A549 (cell line): Measurements from ENCODE around the gene POLR1D.

Experiments
- CEBPB ChIP-seq, 2 experiments: fragments of >200 bp in 1 of 2; sonication (Bioruptor Twin) in 1 of 2; formaldehyde crosslinking in 1 of 2; IDR thresholded peaks; 2 replicates each; pipeline ENCODE4 v1.6.1; 2012 to 2016
- CTCF ChIP-seq: fragments of >200 bp; sonication (Bioruptor Twin); formaldehyde crosslinking; IDR thresholded peaks from 3 replicates; pipeline ENCODE4 v1.5.1; 2016
- EP300 ChIP-seq, 2 experiments: fragments of >200 bp; sonication (Bioruptor Twin); formaldehyde crosslinking; IDR thresholded peaks; 2 replicates in 1 of 2; 3 replicates in 1 of 2; pipeline ENCODE4 v1.6.1; 2016 to 2017

GRCh38 chr13:27573265-27573664, 48.4 kb upstream of the POLR1D start:
- TF ChIP-seq EP300 (IDR thresholded peaks at IDR 0.05): no peak
- no peak for TF ChIP-seq CTCF
- no peak for TF ChIP-seq CEBPB (IDR thresholded peaks at IDR 0.05)
